Right hindlimb (tissue), 1 donor: ENCODE data around the gene STAT6.
A peak's percentile ranks its signal among the peaks of the same experiment; 100 is the strongest.

ENCODE experiments used
- DNase-seq: peaks from one replicate; pipeline ENCODE4 v3.0.0-alpha.2; 2018

STAT6 gene

DNA sequence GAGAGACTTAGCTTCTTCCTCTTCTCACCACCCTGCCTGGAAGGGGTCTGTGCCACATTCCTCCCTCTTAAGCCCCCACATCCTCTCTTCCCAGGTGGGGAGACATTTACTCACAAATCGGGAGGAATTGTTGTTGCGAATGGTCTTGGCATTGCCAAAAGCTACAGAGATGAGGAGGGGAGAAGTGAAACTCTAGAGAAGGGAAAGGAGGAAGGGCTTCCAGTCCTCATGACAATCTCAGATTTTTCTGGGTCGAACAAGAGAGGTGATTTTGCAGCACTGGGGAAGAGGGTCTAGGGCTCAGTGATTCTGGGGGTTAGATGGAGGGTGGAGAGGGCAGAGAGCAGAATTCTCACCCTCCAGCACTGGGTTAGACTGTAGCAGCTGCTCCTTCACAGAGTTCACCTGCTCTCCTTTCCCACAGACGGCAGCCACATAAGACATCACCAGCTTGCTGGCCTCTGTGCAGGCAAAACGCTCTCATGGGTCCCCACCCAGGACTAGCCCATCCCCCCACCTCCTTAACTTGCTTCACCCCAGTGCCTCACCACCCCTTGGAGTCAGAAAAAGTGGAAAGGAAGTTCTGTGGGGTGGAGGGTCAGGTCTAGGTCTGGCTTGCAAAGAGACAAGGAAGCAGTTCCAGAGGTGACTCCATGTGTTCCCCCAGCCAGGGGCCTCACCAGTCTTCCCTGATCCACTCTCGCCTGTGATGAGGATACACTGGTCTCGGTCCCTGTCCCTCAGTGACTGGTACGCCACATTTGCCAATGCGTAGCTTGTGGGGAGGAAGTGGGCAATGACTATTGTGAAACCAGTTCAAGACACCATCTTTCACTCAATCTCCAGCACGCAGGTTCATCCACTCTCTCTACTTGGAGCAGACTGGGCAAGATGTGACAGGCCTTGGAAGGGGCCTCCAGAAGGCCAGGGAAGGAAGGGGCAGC lies 63.9 kb downstream of the STAT6 start:
- DNase-seq, result no peak

DNA sequence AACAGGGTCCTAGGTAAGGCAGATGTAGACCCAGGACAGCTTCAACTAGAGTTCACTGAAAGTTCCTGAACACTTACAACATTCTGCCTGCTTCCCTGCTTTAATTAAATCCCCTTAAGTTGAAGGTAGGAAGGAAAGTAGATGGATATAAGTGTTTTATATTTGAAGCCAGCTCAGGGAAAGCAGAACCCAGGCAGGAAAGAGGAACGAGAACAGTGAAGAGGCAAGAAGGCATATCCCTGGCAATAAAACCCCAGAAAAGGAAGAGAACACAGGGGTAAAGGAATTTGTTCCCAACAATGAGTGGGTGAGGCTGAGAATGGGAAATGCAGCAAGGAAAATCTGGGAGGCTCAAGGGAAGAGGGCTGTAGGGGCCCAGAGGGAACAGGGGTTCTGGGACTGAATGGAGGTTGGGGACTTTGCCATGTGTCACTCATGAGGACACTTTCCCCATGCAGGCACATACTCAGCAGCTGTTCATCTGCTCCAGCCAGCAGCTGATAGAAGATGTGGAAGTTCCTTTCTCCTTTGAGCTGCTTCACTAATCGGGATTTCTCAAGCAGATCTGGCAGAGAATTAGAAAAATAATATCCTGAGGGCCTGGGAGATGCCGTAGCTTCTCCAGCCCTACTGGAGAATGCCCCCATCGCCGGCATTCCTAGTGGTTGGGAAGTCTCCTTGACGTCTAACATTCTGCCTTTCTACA lies 64.9 kb downstream of the STAT6 start:
- peak; percentile 33 for DNase-seq
